Stimulated activated naive CD4-positive, alpha-beta T cell treated with Interleukin-2 at 50 U/mL for 16 hours (primary cell): Measurements from ENCODE around the gene SNRPD2.

ENCODE experiments used
- DNase-seq: peaks from one replicate; lab custom pipeline; 2025; lab: John Stamatoyannopoulos, UW

The SNRPD2 gene

GRCh38 chr19:45657520-45658167 is 34.1 kb downstream of the SNRPD2 start:
- no peak for DNase-seq

GRCh38 chr19:45655073-45655472 is 36.7 kb downstream of the SNRPD2 start:
- no peak for DNase-seq

- no peak for DNase-seq
These were observed 38.1 kb downstream of the SNRPD2 start for GRCh38 chr19:45653634-45654033.

GRCh38 chr19:45650722-45651121 is 41.0 kb downstream of the SNRPD2 start:
- DNase-seq: no peak

- DNase-seq: no peak
These were observed 45.4 kb downstream of the SNRPD2 start for GRCh38 chr19:45646345-45646698.

GRCh38 chr19:45645631-45646344 is 46.0 kb downstream of the SNRPD2 start:
- peak; percentile 88 for DNase-seq

GRCh38 chr19:45645068-45645630 is 46.6 kb downstream of the SNRPD2 start:
- DNase-seq: no peak

- no peak for DNase-seq
These were observed 47.6 kb downstream of the SNRPD2 start for GRCh38 chr19:45643927-45644771.

- peak; percentile 93 for DNase-seq
These were observed 48.5 kb downstream of the SNRPD2 start for GRCh38 chr19:45643024-45643926.

- peak; percentile 78 for DNase-seq
These were observed 50.3 kb downstream of the SNRPD2 start for GRCh38 chr19:45641274-45642105.

GRCh38 chr19:45640849-45641273 is 50.9 kb downstream of the SNRPD2 start:
- DNase-seq: no peak

GRCh38 chr19:45638930-45639729 is 52.6 kb downstream of the SNRPD2 start, which contains the start of gene EML2:
Gene EML2, minus strand, starts transcription at chr19:45639397. Its CDS starts 21 bp downstream, at chr19:45639376.
- DNase-seq: peak; percentile 48

- DNase-seq: no peak
These were observed 53.7 kb downstream of the SNRPD2 start for GRCh38 chr19:45637890-45638667.
